Prostate gland (tissue), 2 donors: ENCODE data around the gene TARBP1. TPM values are rescaled to one million over a fixed set of nuclear protein-coding genes. Genes with fewer than 3 reads are reported as not detected.

Experiments
- DNase-seq: peaks from one replicate; pipeline ENCODE4 v3.0.0-alpha.2; 2019; ENCODE audit warnings: low spot score
- H3K27ac ChIP-seq, 2 donors: fragments of 200-600 bp; sonication (generic); 2 replicates each; pipeline ENCODE4 v1.5.1; 2017 to 2019
- H3K27me3 ChIP-seq: fragments of 200-600 bp; sonication (generic); replicated peaks from 2 replicates; pipeline ENCODE4 v1.5.1; 2019; ENCODE audit not compliant: insufficient read depth
- H3K36me3 ChIP-seq, 2 donors: fragments of 200-600 bp; sonication (generic); 1 replicate in 1 of 2; 2 replicates in 1 of 2; pipeline versions ENCODE4 v1.5.1 to v1.8.1; 2017 to 2019
- H3K4me1 ChIP-seq: fragments of 200-600 bp; sonication (generic); replicated peaks from 2 replicates; pipeline ENCODE4 v1.5.1; 2019
- H3K4me3 ChIP-seq, 2 donors: fragments of 200-600 bp; sonication (generic); 2 replicates each; pipeline ENCODE4 v1.5.1; 2017 to 2019
- H3K9me3 ChIP-seq: fragments of 200-600 bp; sonication (generic); 2 replicates; pipeline ENCODE4 v1.5.1; 2017
- CTCF ChIP-seq, 4 experiments: fragments of 200-600 bp in 2 of 4; fragments of 450-650 bp in 2 of 4; sonication (generic) in 2 of 4; IDR thresholded peaks; 1 replicate in 3 of 4; 2 replicates in 1 of 4; pipeline ENCODE4 v1.5.1; 2016 to 2019; ENCODE audit warnings: antibody characterized with exemption in 4 of 4, mild to moderate bottlenecking in 2 of 4, moderate library complexity in 2 of 4
- POLR2A ChIP-seq: fragments of 450-650 bp; IDR thresholded peaks from one replicate; pipeline ENCODE4 v1.6.1; 2016; ENCODE audit warnings: antibody characterized with exemption, mild to moderate bottlenecking
- POLR2AphosphoS5 ChIP-seq: sonication (generic); formaldehyde crosslinking; IDR thresholded peaks from one replicate; pipeline ENCODE4 v1.6.1; 2017; ENCODE audit warnings: antibody characterized with exemption
- WGBS: methylation state at CpG from one replicate; pipeline ENCODE4 v1.1.5; 2018; 5-methylcytosine and 5-hydroxymethylcytosine counted together
- intact Hi-C: fragments of 100-400 bp; cut with DNase I; formaldehyde crosslinking; loops from one replicate; pipeline ENCODE4 v1.14.2; 2022
- total RNA-seq, 2 donors: library from RNA; depleted of rRNA; stranded (reverse); fragments of >200 nt; gene quantifications; one replicate each; pipeline ENCODE4 v1.1.0, GENCODE V29; 2016

TARBP1 gene
- total RNA-seq, 2 donors from 2014 or later = 24.8 to 33.0 TPM

- no peaks in the 10 kb centered on the region for H3K9me3 ChIP-seq
- H3K27ac ChIP-seq = peak within 1 kb of the TSS; percentile 89 to 93
- H3K27me3 ChIP-seq = no peaks in the 10 kb centered on the region
- under 1% methylated on average over 62 of the region's 62 CpGs for WGBS
- peak within 1 kb of the TSS; percentile 76 to 84 for H3K4me3 ChIP-seq
- TF ChIP-seq CTCF (IDR thresholded peaks at IDR 0.05) (peak in 1 of 4 experiments; percentile 13), POLR2A (peak; percentile 68), POLR2AphosphoS5 (peak; percentile 96)
- no peaks in the 10 kb centered on the region for H3K36me3 ChIP-seq
- peak; percentile 87 for DNase-seq
- H3K4me1 ChIP-seq = peaks cover 10% of the 10 kb centered on the region
- intact Hi-C loops = no loop called here
Observed at GRCh38 chr1:234373064-234373958, 105.7 kb downstream of the TARBP1 start, which contains the start of gene COA6. TSS of gene COA6 (plus strand) at chr1:234373456. CDS start at chr1:234373467, 11 bp downstream.

GRCh38 chr1:234372011-234372757 is 106.8 kb downstream of the TARBP1 start:
- H3K27me3 ChIP-seq = no peaks in the 10 kb centered on the region
- no peaks in the 10 kb centered on the region for H3K36me3 ChIP-seq
- no peak for DNase-seq
- WGBS = 45% methylated on average over 9 of the region's 9 CpGs
- H3K27ac ChIP-seq = peak overlapping the region; percentile 89 to 93
- H3K4me1 ChIP-seq = peaks cover 10% of the 10 kb centered on the region
- TF ChIP-seq POLR2A = no peak
- no peak for TF ChIP-seq POLR2AphosphoS5
- no peak for TF ChIP-seq CTCF (IDR thresholded peaks at IDR 0.05)
- intact Hi-C loops = no loop called here
- no peaks in the 10 kb centered on the region for H3K9me3 ChIP-seq
- peak overlapping the region; percentile 76 to 84 for H3K4me3 ChIP-seq

- intact Hi-C loops = no loop called here
- TF ChIP-seq POLR2A (no peak), CTCF (IDR thresholded peaks at IDR 0.05) (no peak), POLR2AphosphoS5 (peak; percentile 52)
- H3K27ac ChIP-seq = peak overlapping the region in 1 of 2 donors; percentile 34
- H3K9me3 ChIP-seq = no peaks in the 10 kb centered on the region
- no peak overlapping the region for H3K4me3 ChIP-seq
- no peaks in the 10 kb centered on the region for H3K27me3 ChIP-seq
- DNase-seq = no peak
- WGBS = 45% methylated on average over 2 of the region's 2 CpGs
- no peaks in the 10 kb centered on the region for H3K36me3 ChIP-seq
- peaks cover 10% of the 10 kb centered on the region for H3K4me1 ChIP-seq
Observed at GRCh38 chr1:234371414-234371813, 107.6 kb downstream of the TARBP1 start.

- Histone ChIP-seq H3K27me3 (no peaks in the 10 kb centered on the region), H3K36me3 (no peaks in the 10 kb centered on the region), H3K9me3 (no peaks in the 10 kb centered on the region), H3K27ac (no peak overlapping the region), H3K4me1 (peaks cover 10% of the 10 kb centered on the region), H3K4me3 (no peak overlapping the region)
- no peak for DNase-seq
- intact Hi-C loops = no loop called here
- 78% methylated on average over 1 of the region's 1 CpG for WGBS
- no peak for TF ChIP-seq POLR2A
- TF ChIP-seq POLR2AphosphoS5 = no peak
- no peak for TF ChIP-seq CTCF (IDR thresholded peaks at IDR 0.05)
Observed at GRCh38 chr1:234369784-234370183, 109.2 kb downstream of the TARBP1 start.
